Keratinocyte (primary cell): ENCODE measurements around the gene POPDC3. TPM values are rescaled to one million over a fixed set of nuclear protein-coding genes. Genes with fewer than 3 reads are reported as not detected.

Experiments
- DNase-seq: peaks from one replicate; pipeline ENCODE4 v3.0.0-alpha.2; 2011; ENCODE audit warnings: low read depth, missing footprints, low spot score
- FAIRE-seq: peaks from 2 replicates; lab custom pipeline; 2011; peaks lifted over from hg19 to GRCh38; lab: Jason Lieb, UNC
- H2AFZ ChIP-seq: 2 replicates; pipeline ENCODE4 v1.6.0; 2012; ENCODE audit warnings: low read length, control low read depth, inconsistent platforms; ENCODE audit not compliant: control insufficient read depth
- H3K27ac ChIP-seq: 2 replicates; pipeline ENCODE4 v1.5.1; 2011; ENCODE audit warnings: low read length; ENCODE audit not compliant: control insufficient read depth, insufficient read depth
- H3K27me3 ChIP-seq: 3 replicates; pipeline ENCODE4 v1.6.0; 2011; ENCODE audit warnings: low read length; ENCODE audit not compliant: control insufficient read depth, insufficient read depth; ENCODE audit errors: extremely low read depth
- H3K36me3 ChIP-seq, 2 experiments: 2 replicates in 1 of 2; 3 replicates in 1 of 2; pipeline ENCODE4 v1.5.1; 2011; ENCODE audit warnings: low read length in 2 of 2, mild to moderate bottlenecking in 1 of 2; ENCODE audit not compliant: control insufficient read depth in 2 of 2, insufficient read depth in 2 of 2; ENCODE audit errors: extremely low read depth in 1 of 2
- H3K4me1 ChIP-seq: 3 replicates; pipeline ENCODE4 v1.5.1; 2011; ENCODE audit warnings: low read length; ENCODE audit not compliant: control insufficient read depth, insufficient read depth; ENCODE audit errors: extremely low read depth
- H3K4me2 ChIP-seq: 3 replicates; pipeline ENCODE4 v1.6.0; 2011; ENCODE audit warnings: low read depth, low read length; ENCODE audit not compliant: control insufficient read depth, insufficient read depth; ENCODE audit errors: extremely low read depth
- H3K4me3 ChIP-seq, 3 experiments: fragments of 200-600 bp in 1 of 3; sonication (generic) in 1 of 3; 2 replicates in 2 of 3; 3 replicates in 1 of 3; pipeline ENCODE4 v1.5.1; 2011 to 2016; ENCODE audit warnings: low read length in 3 of 3, mild to moderate bottlenecking in 3 of 3, control low read depth in 2 of 3, inconsistent platforms in 1 of 3, low read depth in 1 of 3, mixed read lengths in 1 of 3, mixed run types in 1 of 3, moderate library complexity in 1 of 3; ENCODE audit not compliant: control insufficient read depth in 2 of 3, insufficient read depth in 2 of 3; ENCODE audit errors: extremely low read depth in 1 of 3
- H3K79me2 ChIP-seq: 2 replicates; pipeline ENCODE4 v1.6.0; 2012; ENCODE audit warnings: low read length; ENCODE audit not compliant: control insufficient read depth, insufficient read depth
- H3K9ac ChIP-seq: 3 replicates; pipeline ENCODE4 v1.6.0; 2011; ENCODE audit warnings: low read length; ENCODE audit not compliant: control insufficient read depth, insufficient read depth; ENCODE audit errors: extremely low read depth
- H3K9me1 ChIP-seq: 3 replicates; pipeline ENCODE4 v1.6.0; 2011; ENCODE audit warnings: low read length; ENCODE audit not compliant: control insufficient read depth, insufficient read depth; ENCODE audit errors: extremely low read depth
- H3K9me3 ChIP-seq: 2 replicates; pipeline ENCODE4 v1.5.1; 2012; ENCODE audit warnings: low read depth, low read length; ENCODE audit not compliant: control insufficient read depth
- H4K20me1 ChIP-seq: 3 replicates; pipeline ENCODE4 v1.6.0; 2011; ENCODE audit warnings: low read length; ENCODE audit not compliant: control insufficient read depth, insufficient read depth; ENCODE audit errors: extremely low read depth
- EZH2 ChIP-seq: IDR thresholded peaks from one replicate; pipeline ENCODE4 v1.6.1; 2012; ENCODE audit warnings: inconsistent platforms, mild to moderate bottlenecking, low read length, moderate library complexity
- dilution Hi-C: fragments of 300-500 bp; cut with MboI; formaldehyde crosslinking; loops from one replicate; pipeline ENCODE4 v1.7.0; 2020; ENCODE audit warnings: low sequenced_read_pairs; ENCODE audit not compliant: extremely low pct_ligation_motif_present
- polyA plus RNA-seq, 5 experiments: library from polyadenylated mRNA; depleted of rRNA in 3 of 5; stranded (reverse) in 3 of 5; stranded (forward) in 1 of 5; unstranded in 1 of 5; fragments of >200 nt; gene quantifications; 1 replicate in 1 of 5; 2 replicates in 3 of 5; 3 replicates in 1 of 5; pipeline versions ENCODE4 v1.2.1 to v1.2.3, GENCODE V29; 2011 to 2012; ENCODE audit warnings: missing spikeins in 2 of 5, low read depth in 1 of 5, low replicate concordance in 1 of 5
- TF ChIP-seq, protein P1 (sequence below), 3 experiments: IDR thresholded peaks in 1 of 3; conservative IDR thresholded peaks in 1 of 3; optimal IDR thresholded peaks in 1 of 3; 2 replicates in 2 of 3; 3 replicates in 1 of 3; pipeline versions ENCODE3 to v1.5.1; 2011; ENCODE audit warnings: low read length in 3 of 3, mild to moderate bottlenecking in 3 of 3, moderate library complexity in 2 of 3, control low read depth in 1 of 3, inconsistent platforms in 1 of 3; ENCODE audit not compliant: insufficient read depth in 2 of 3; ENCODE audit errors: extremely low read depth in 1 of 3

The POPDC3 gene
- polyA plus RNA-seq, 1 donor (not counting 4 experiments of a cell fraction or from before 2014, with no cell fraction given), result 17.2 TPM

DNA sequence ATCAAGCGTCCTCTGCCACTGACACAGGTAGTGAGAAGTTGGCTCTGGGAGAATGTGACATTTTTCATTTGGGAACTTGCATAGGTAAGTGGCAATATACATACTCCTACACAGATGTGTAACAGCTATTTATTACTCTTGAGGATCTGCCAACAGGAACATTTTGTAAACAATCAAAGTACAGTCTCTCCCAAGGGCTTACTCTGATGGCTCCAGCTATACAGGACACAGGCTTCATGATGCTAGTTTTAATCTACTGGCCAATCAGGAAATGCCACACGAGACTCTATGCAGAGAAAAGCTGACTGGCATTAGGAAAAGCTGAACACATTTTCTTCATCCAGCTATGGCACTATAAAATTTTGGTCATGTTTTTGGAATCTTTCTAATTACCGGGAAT, 57.8 kb downstream of the POPDC3 start:
- dilution Hi-C loops, result no loop called here
- Histone ChIP-seq H2AFZ (no peak overlapping the region), H3K9me1 (no peaks in the 10 kb centered on the region), H4K20me1 (no peaks in the 10 kb centered on the region), H3K4me2 (no peak overlapping the region), H3K4me1 (no peaks in the 10 kb centered on the region), H3K9ac (no peak overlapping the region), H3K79me2 (no peaks in the 10 kb centered on the region), H3K27me3 (no peaks in the 10 kb centered on the region), H3K4me3 (no peak overlapping the region), H3K36me3 (no peaks in the 10 kb centered on the region), H3K27ac (no peak overlapping the region), H3K9me3 (no peaks in the 10 kb centered on the region)
- FAIRE-seq, result no peak
- DNase-seq, result no peak
- TF ChIP-seq EZH2, result no peak
- TF ChIP-seq, protein P1, sequence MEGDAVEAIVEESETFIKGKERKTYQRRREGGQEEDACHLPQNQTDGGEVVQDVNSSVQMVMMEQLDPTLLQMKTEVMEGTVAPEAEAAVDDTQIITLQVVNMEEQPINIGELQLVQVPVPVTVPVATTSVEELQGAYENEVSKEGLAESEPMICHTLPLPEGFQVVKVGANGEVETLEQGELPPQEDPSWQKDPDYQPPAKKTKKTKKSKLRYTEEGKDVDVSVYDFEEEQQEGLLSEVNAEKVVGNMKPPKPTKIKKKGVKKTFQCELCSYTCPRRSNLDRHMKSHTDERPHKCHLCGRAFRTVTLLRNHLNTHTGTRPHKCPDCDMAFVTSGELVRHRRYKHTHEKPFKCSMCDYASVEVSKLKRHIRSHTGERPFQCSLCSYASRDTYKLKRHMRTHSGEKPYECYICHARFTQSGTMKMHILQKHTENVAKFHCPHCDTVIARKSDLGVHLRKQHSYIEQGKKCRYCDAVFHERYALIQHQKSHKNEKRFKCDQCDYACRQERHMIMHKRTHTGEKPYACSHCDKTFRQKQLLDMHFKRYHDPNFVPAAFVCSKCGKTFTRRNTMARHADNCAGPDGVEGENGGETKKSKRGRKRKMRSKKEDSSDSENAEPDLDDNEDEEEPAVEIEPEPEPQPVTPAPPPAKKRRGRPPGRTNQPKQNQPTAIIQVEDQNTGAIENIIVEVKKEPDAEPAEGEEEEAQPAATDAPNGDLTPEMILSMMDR (optimal IDR thresholded peaks at IDR 0.05 in 1 of 3, IDR thresholded peaks at IDR 0.05 in 1 of 3, conservative IDR thresholded peaks at IDR 0.05 in 1 of 3; ENCODE audit: extremely low read depth in 1 of 3, insufficient read depth in 2 of 3, low read length in 3 of 3), result no peak

- Histone ChIP-seq H3K9me1 (no peaks in the 10 kb centered on the region), H3K4me1 (no peaks in the 10 kb centered on the region), H2AFZ (no peak overlapping the region), H3K27ac (no peak overlapping the region), H3K9ac (no peak overlapping the region), H3K79me2 (no peaks in the 10 kb centered on the region), H3K4me2 (no peak overlapping the region), H3K27me3 (no peaks in the 10 kb centered on the region), H3K4me3 (no peak overlapping the region), H3K9me3 (no peaks in the 10 kb centered on the region), H4K20me1 (no peaks in the 10 kb centered on the region), H3K36me3 (no peaks in the 10 kb centered on the region)
- FAIRE-seq, result no peak
- TF ChIP-seq EZH2, result no peak
- TF ChIP-seq, protein P1 (optimal IDR thresholded peaks at IDR 0.05 in 1 of 3, IDR thresholded peaks at IDR 0.05 in 1 of 3, conservative IDR thresholded peaks at IDR 0.05 in 1 of 3; ENCODE audit: extremely low read depth in 1 of 3, insufficient read depth in 2 of 3, low read length in 3 of 3), result no peak
- dilution Hi-C loops, result no loop called here
- DNase-seq, result no peak
These were observed 59.2 kb downstream of the POPDC3 start for GRCh38 chr6:105120570-105120969.
